Fibroblast of skin of back (primary cell): Measurements from ENCODE around the gene CACNA1B.
"Not testable (repeated sequence)": the region's sequence is repeated elsewhere in the genome, so short reads cannot be mapped to it uniquely, and the experiment has no call there.

Experiments
- DNase-seq: peaks from one replicate; pipeline ENCODE4 v3.0.0-alpha.2; 2013

The CACNA1B gene

GRCh38 chr9:137866226-137867141 is 11.1 kb upstream of the CACNA1B start:
- no peak for DNase-seq

GRCh38 chr9:137870432-137870831 is 7.2 kb upstream of the CACNA1B start:
- no peak for DNase-seq

GRCh38 chr9:137872296-137872695 is 5.3 kb upstream of the CACNA1B start:
- no peak for DNase-seq

- DNase-seq, result no peak
These were observed 4.2 kb upstream of the CACNA1B start for GRCh38 chr9:137873408-137873807.

GRCh38 chr9:137873858-137874362 is 3.7 kb upstream of the CACNA1B start:
- no peak for DNase-seq

- DNase-seq, result no peak
These were observed 2.2 kb upstream of the CACNA1B start for GRCh38 chr9:137875354-137875753.

- DNase-seq, result no peak
These were observed 1.7 kb upstream of the CACNA1B start for GRCh38 chr9:137875846-137876245.

GRCh38 chr9:137876269-137876668 is 1.3 kb upstream of the CACNA1B start:
- DNase-seq, result no peak

- no peak for DNase-seq
These were observed 698 bp upstream of the CACNA1B start for GRCh38 chr9:137876781-137877386.

- peak; percentile 12 for DNase-seq
These were observed 762 bp downstream of the CACNA1B start for GRCh38 chr9:137878146-137878941.

- no peak for DNase-seq
These were observed 1.5 kb downstream of the CACNA1B start for GRCh38 chr9:137879052-137879451.

GRCh38 chr9:137879566-137880150 is 2.1 kb downstream of the CACNA1B start:
- DNase-seq, result no peak

- no peak for DNase-seq
These were observed 2.8 kb downstream of the CACNA1B start for GRCh38 chr9:137880160-137880975.

- no peak for DNase-seq
These were observed 3.5 kb downstream of the CACNA1B start for GRCh38 chr9:137880976-137881530.

GRCh38 chr9:137881591-137882505 is 4.3 kb downstream of the CACNA1B start:
- DNase-seq, result no peak

GRCh38 chr9:137882506-137882821 is 4.9 kb downstream of the CACNA1B start:
- DNase-seq, result no peak

GRCh38 chr9:137883977-137884376 is 6.4 kb downstream of the CACNA1B start:
- not testable (repeated sequence) for DNase-seq

- DNase-seq, result not testable (repeated sequence)
These were observed 7.0 kb downstream of the CACNA1B start for GRCh38 chr9:137884547-137884946.

GRCh38 chr9:137885121-137885520 is 7.5 kb downstream of the CACNA1B start:
- not testable (repeated sequence) for DNase-seq

GRCh38 chr9:137888621-137889020 is 11.0 kb downstream of the CACNA1B start:
- DNase-seq, result not testable (repeated sequence)
